CD4-positive, alpha-beta T cell (primary cell): ENCODE measurements around the gene CHRNB4. TPM values are rescaled to one million over a fixed set of nuclear protein-coding genes. Genes with fewer than 3 reads are reported as not detected.

Experiments
- ATAC-seq: fragments of 200-7000 bp; cut with Tn5 transposase; one replicate; pipeline ENCODE4 v1.10.0; 2022; ENCODE audit warnings: mild to moderate bottlenecking; ENCODE audit not compliant: poor library complexity
- CTCF ChIA-PET: fragments of 350-600 bp; sonication (Branson Sonifier 250); formaldehyde crosslinking; loops from one replicate; lab custom pipeline; 2021; ENCODE audit warnings: antibody characterized with exemption, inconsistent platforms; lab: Charles Lee
- POLR2A ChIA-PET: fragments of 350-600 bp; sonication (Branson Sonifier 250); formaldehyde crosslinking; loops from one replicate; lab custom pipeline; 2021; ENCODE audit warnings: antibody characterized with exemption, inconsistent platforms; lab: Charles Lee
- DNase-seq, 14 experiments: peaks; one replicate each; pipeline ENCODE4 v3.0.0-alpha.2; 2013 to 2020; ENCODE audit warnings: mixed read lengths in 2 of 14
- H3K27ac ChIP-seq, 2 donors: one replicate each; pipeline versions ENCODE4 v1.5.1 to v1.7.0; 2013; ENCODE audit warnings: low read length in 2 of 2, low read depth in 1 of 2, mild to moderate bottlenecking in 1 of 2
- H3K27me3 ChIP-seq, 2 experiments: 1 replicate in 1 of 2; 2 replicates in 1 of 2; pipeline versions ENCODE4 v1.6.1 to v1.7.0; 2013; ENCODE audit warnings: low read length in 2 of 2, control low read depth in 1 of 2, mild to moderate bottlenecking in 1 of 2, moderate library complexity in 1 of 2; ENCODE audit not compliant: insufficient read depth in 2 of 2, control insufficient read depth in 1 of 2
- H3K36me3 ChIP-seq: one replicate; pipeline ENCODE4 v1.6.1; 2013; ENCODE audit warnings: low read length, control low read depth; ENCODE audit not compliant: insufficient read depth
- H3K4me1 ChIP-seq: one replicate; pipeline ENCODE4 v1.6.1; 2013; ENCODE audit warnings: low read length, control low read depth; ENCODE audit not compliant: insufficient read depth
- H3K4me3 ChIP-seq: one replicate; pipeline ENCODE4 v1.5.1; 2013; ENCODE audit warnings: mild to moderate bottlenecking, low read length, moderate library complexity
- H3K9me3 ChIP-seq, 2 experiments: 1 replicate in 1 of 2; 2 replicates in 1 of 2; pipeline versions ENCODE4 v1.6.1 to v1.7.0; 2013; ENCODE audit warnings: low read length in 2 of 2, mild to moderate bottlenecking in 2 of 2, control low read depth in 1 of 2, moderate library complexity in 1 of 2; ENCODE audit not compliant: control insufficient read depth in 1 of 2, insufficient read depth in 1 of 2
- H3K27ac Mint-ChIP-seq: one replicate; pipeline ENCODE4 v1.8.0; 2020; ENCODE audit warnings: mixed read lengths
- H3K27me3 Mint-ChIP-seq: one replicate; pipeline ENCODE4 v1.8.0; 2021; ENCODE audit warnings: mixed read lengths
- H3K36me3 Mint-ChIP-seq: one replicate; pipeline ENCODE4 v1.8.0; 2021; ENCODE audit warnings: low read depth, mixed read lengths
- H3K4me1 Mint-ChIP-seq: one replicate; pipeline ENCODE4 v1.8.0; 2021; ENCODE audit warnings: low read depth, mixed read lengths
- H3K4me3 Mint-ChIP-seq: one replicate; pipeline ENCODE4 v1.8.0; 2020; ENCODE audit warnings: mild to moderate bottlenecking, mixed read lengths
- H3K9me3 Mint-ChIP-seq: one replicate; pipeline ENCODE4 v1.8.0; 2020; ENCODE audit warnings: mixed read lengths
- CTCF ChIP-seq: fragments of 200-600 bp; IDR thresholded peaks from one replicate; pipeline ENCODE4 v1.8.0; 2022; ENCODE audit warnings: antibody characterized with exemption, mild to moderate bottlenecking
- intact Hi-C, 2 experiments: fragments of 100-400 bp; cut with DNase I in 1 of 2; cut with micrococcal nuclease in 1 of 2; formaldehyde crosslinking; loops; one replicate each; pipeline versions ENCODE4 v1.15.1 to v1.9.0; 2023 to 2025; cut with DNase I, micrococcal nuclease
- total RNA-seq, 174 experiments: library from RNA in 2 of 174; stranded (reverse) in 2 of 174; gene quantifications; one replicate each; pipeline ENCODE4 v1.2.3 and lab custom pipeline; 2021 to 2026

Gene CHRNB4
- total RNA-seq, 2 experiments from 2014 or later = not detected

GRCh38 chr15:78663703-78664102, 22.7 kb upstream of the CHRNB4 start:
- Mint-ChIP-seq H3K9me3 (no peaks in the 10 kb centered on the region), H3K4me1 (no peaks in the 10 kb centered on the region), H3K36me3 (no peaks in the 10 kb centered on the region), H3K27me3 (peaks cover 10% of the 10 kb centered on the region), H3K4me3 (no peak overlapping the region), H3K27ac (no peak overlapping the region)
- DNase-seq = no peak
- intact Hi-C loops = no loop called here
- peaks cover 0 to 4% of the 10 kb centered on the region in 2 experiments for H3K27me3 ChIP-seq
- no peak overlapping the region for H3K4me3 ChIP-seq
- ChIA-PET POLR2A (no interaction called here), CTCF (no interaction called here)
- no peak for ATAC-seq
- H3K9me3 ChIP-seq = peaks cover 0 to 5% of the 10 kb centered on the region in 2 experiments
- H3K27ac ChIP-seq = no peak overlapping the region
- H3K4me1 ChIP-seq = no peaks in the 10 kb centered on the region
- TF ChIP-seq CTCF = no peak
- H3K36me3 ChIP-seq = no peaks in the 10 kb centered on the region

DNA sequence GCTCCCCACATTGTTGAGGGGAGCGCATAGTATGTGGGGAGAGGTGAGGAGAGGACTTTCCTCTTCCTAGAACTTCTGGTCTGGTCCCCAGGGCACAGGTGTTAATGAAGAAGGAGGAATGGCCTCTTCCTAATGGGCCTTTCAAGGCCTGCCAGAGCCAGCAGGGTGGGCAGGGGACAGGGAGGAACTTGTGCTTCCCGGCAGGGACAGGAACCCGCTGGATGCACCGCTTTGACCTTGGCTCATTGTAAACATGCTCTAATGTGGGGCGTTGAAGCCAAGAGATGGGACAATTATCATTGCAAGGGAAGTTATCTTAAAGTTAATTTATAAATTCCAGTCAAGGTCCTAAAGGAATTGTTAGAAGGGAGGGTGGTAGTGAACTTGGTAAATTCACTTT, 21.0 kb upstream of the CHRNB4 start:
- Mint-ChIP-seq H3K4me3 (no peak overlapping the region), H3K4me1 (no peaks in the 10 kb centered on the region), H3K27ac (no peak overlapping the region), H3K36me3 (no peaks in the 10 kb centered on the region), H3K27me3 (no peaks in the 10 kb centered on the region), H3K9me3 (no peaks in the 10 kb centered on the region)
- ChIA-PET POLR2A (no interaction called here), CTCF (no interaction called here)
- Histone ChIP-seq H3K27me3 (no peaks in the 10 kb centered on the region), H3K27ac (no peak overlapping the region), H3K4me3 (no peak overlapping the region), H3K9me3 (peaks cover 0 to 5% of the 10 kb centered on the region in 2 experiments), H3K4me1 (no peaks in the 10 kb centered on the region), H3K36me3 (no peaks in the 10 kb centered on the region)
- no peak for ATAC-seq
- no peak for DNase-seq
- no peak for TF ChIP-seq CTCF
- intact Hi-C loops = no loop called here

DNA sequence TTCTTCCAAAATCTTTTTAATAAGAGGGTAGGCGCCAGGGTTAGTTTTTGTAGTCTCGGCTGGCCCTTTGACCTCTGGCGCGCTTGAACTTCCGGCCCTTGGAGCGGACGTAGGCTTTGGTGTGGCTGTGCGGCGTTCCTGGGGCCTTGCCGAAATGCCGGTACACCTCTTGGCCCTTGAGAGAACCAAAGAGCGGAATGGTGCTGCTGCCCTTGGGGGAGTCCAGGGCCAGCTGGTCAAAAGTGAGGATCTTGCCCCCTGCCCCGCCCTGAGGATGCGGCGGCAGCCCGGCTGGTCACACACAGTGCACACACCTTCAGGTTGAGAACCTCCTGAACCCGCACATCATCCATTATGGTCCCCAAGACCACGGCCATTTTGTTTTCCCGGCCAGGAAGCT, 20.0 kb upstream of the CHRNB4 start:
- Mint-ChIP-seq H3K4me3 (no peak overlapping the region), H3K9me3 (no peaks in the 10 kb centered on the region), H3K27me3 (no peaks in the 10 kb centered on the region), H3K4me1 (no peaks in the 10 kb centered on the region), H3K36me3 (no peaks in the 10 kb centered on the region), H3K27ac (no peak overlapping the region)
- no peak for TF ChIP-seq CTCF
- DNase-seq = no peak
- CTCF ChIA-PET = no interaction called here
- ATAC-seq = no peak
- no peak overlapping the region for H3K4me3 ChIP-seq
- no peak overlapping the region for H3K27ac ChIP-seq
- POLR2A ChIA-PET = no interaction called here
- peaks cover 0 to 5% of the 10 kb centered on the region in 2 experiments for H3K9me3 ChIP-seq
- intact Hi-C loops = no loop called here
- H3K4me1 ChIP-seq = no peaks in the 10 kb centered on the region
- no peaks in the 10 kb centered on the region for H3K36me3 ChIP-seq
- no peaks in the 10 kb centered on the region for H3K27me3 ChIP-seq
